Esophagus muscularis mucosa (tissue), 4 donors: ENCODE measurements around the gene OVAAL. TPM values are rescaled to one million over a fixed set of nuclear protein-coding genes. Genes with fewer than 3 reads are reported as not detected.

Source experiments
- DNase-seq: peaks from one replicate; pipeline ENCODE4 v3.0.0-alpha.2; 2017; ENCODE audit errors: extremely low spot score
- H3K27ac ChIP-seq, 4 donors: fragments of 200-600 bp; sonication (generic); replicated peaks in 1 of 4; 1 replicate in 3 of 4; 2 replicates in 1 of 4; pipeline ENCODE4 v1.5.1; 2016 to 2019; ENCODE audit warnings: mild to moderate bottlenecking in 1 of 4
- H3K27me3 ChIP-seq, 4 donors: fragments of 200-600 bp; sonication (generic); one replicate each; pipeline versions ENCODE4 v1.5.1 to v1.6.0; 2016 to 2019
- H3K36me3 ChIP-seq, 4 donors: fragments of 200-600 bp; sonication (generic); one replicate each; pipeline ENCODE4 v1.5.1; 2016 to 2019
- H3K4me1 ChIP-seq, 4 donors: fragments of 200-600 bp; sonication (generic); one replicate each; pipeline ENCODE4 v1.5.1; 2016 to 2019
- H3K4me3 ChIP-seq, 4 donors: fragments of 200-600 bp; sonication (generic); 1 replicate in 2 of 4; 2 replicates in 2 of 4; pipeline ENCODE4 v1.5.1; 2016 to 2019; ENCODE audit warnings: mild to moderate bottlenecking in 4 of 4, moderate library complexity in 1 of 4
- H3K9me3 ChIP-seq, 4 donors: fragments of 200-600 bp; sonication (generic); 1 replicate in 3 of 4; 2 replicates in 1 of 4; pipeline ENCODE4 v1.5.1; 2016 to 2019
- CTCF ChIP-seq, 3 experiments: fragments of 200-600 bp in 2 of 3; fragments of 450-650 bp in 1 of 3; sonication (generic) in 2 of 3; IDR thresholded peaks; one replicate each; pipeline ENCODE4 v1.5.1; 2017 to 2019; ENCODE audit warnings: antibody characterized with exemption in 3 of 3, mild to moderate bottlenecking in 2 of 3, moderate library complexity in 1 of 3
- EP300 ChIP-seq: sonication (generic); formaldehyde crosslinking; IDR thresholded peaks from one replicate; pipeline ENCODE4 v1.6.1; 2017; ENCODE audit warnings: antibody characterized with exemption
- POLR2A ChIP-seq: fragments of 450-650 bp; IDR thresholded peaks from one replicate; pipeline ENCODE4 v1.6.1; 2017; ENCODE audit warnings: antibody characterized with exemption, moderate library complexity, mild to moderate bottlenecking, low read depth
- POLR2AphosphoS5 ChIP-seq, 2 donors: sonication (generic); formaldehyde crosslinking; IDR thresholded peaks; one replicate each; pipeline ENCODE4 v1.6.1; 2017; ENCODE audit warnings: antibody characterized with exemption in 2 of 2
- WGBS: methylation state at CpG from one replicate; pipeline ENCODE4 v1.1.5; 2018; 5-methylcytosine and 5-hydroxymethylcytosine counted together
- intact Hi-C: fragments of 100-400 bp; cut with DNase I; formaldehyde crosslinking; loops from one replicate; pipeline ENCODE4 v1.15.1; 2023
- total RNA-seq, 4 donors: library from RNA; depleted of rRNA; stranded (reverse); fragments of >200 nt; gene quantifications; one replicate each; pipeline versions ENCODE4 v1.1.0 to v1.2.1, GENCODE V29; 2016

Gene OVAAL
- total RNA-seq, 4 donors from 2014 or later, result not detected

DNA sequence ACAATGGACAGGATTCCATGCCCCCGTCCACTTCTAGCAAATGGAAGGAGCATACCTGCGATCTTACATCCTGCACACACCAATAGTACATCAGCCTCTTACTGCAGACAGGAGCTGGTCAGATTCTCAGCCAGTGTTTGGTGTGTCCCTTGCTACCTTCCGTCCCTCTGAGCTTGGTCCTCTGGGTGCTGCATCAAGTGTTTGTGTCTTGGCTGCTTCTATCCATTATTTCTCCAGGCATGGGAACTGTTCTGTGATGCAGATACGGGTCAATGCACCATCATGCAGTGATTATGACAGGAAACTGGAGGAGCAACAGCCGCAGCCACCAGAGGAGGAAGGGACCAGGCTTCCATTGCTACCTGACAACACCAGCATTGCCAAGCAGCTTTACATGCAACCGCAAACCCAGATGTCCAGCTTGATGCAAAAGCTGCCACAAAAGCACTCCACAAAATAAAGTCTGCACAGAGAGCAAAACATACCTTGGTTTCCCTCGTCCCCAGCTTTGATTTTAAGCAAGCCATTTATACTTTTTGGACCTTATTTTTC lies 21.9 kb upstream of the OVAAL start:
- Histone ChIP-seq H3K27ac (no peak overlapping the region), H3K4me3 (no peak overlapping the region), H3K36me3 (no peaks in the 10 kb centered on the region), H3K27me3 (no peaks in the 10 kb centered on the region), H3K9me3 (no peaks in the 10 kb centered on the region), H3K4me1 (peaks cover 5 to 20% (median 16%) of the 10 kb centered on the region in 4 donors)
- WGBS, result 85% methylated on average over 7 of the region's 7 CpGs
- TF ChIP-seq POLR2A (no peak), CTCF (IDR thresholded peaks at IDR 0.05) (no peak), EP300 (no peak), POLR2AphosphoS5 (IDR thresholded peaks at IDR 0.05) (no peak)
- intact Hi-C loops, result loop anchor here (5.0 to 10.0 kb wide), 2 partner anchors 95 to 608 kb away; partner anchors contain the start of gene XPR1
- DNase-seq, result no peak

DNA sequence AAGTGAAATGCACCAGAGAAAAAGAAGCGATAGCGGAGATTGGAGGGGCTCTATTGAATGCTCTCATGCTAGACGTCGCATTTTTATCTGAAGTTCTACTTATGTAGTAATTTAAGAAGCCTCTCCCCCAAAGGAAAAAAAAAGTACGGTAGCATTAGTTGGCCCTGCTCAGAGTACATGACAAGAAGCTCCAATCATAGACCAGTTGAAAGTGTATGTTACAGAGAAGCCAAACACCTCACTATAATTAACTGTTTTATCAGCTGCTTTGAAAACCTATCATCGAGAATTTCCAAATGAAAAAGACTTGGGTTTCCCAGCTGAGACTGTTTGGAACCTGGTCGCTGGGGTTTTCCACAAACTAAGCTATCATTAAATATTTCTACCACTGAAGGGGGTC lies 19.6 kb upstream of the OVAAL start:
- H3K36me3 ChIP-seq, result no peaks in the 10 kb centered on the region
- H3K9me3 ChIP-seq, result no peaks in the 10 kb centered on the region
- H3K4me3 ChIP-seq, result no peak overlapping the region
- intact Hi-C loops, result loop anchor here (5.0 to 10.0 kb wide), 2 partner anchors 93 to 606 kb away; partner anchors contain the start of gene XPR1
- peaks cover 21 to 34% (median 32%) of the 10 kb centered on the region in 4 donors for H3K4me1 ChIP-seq
- no peaks in the 10 kb centered on the region for H3K27me3 ChIP-seq
- DNase-seq, result no peak
- no peak overlapping the region for H3K27ac ChIP-seq
- TF ChIP-seq CTCF (IDR thresholded peaks at IDR 0.05) (no peak), POLR2A (no peak), EP300 (no peak), POLR2AphosphoS5 (IDR thresholded peaks at IDR 0.05) (no peak)
- WGBS, result 96% methylated on average over 7 of the region's 7 CpGs

DNA sequence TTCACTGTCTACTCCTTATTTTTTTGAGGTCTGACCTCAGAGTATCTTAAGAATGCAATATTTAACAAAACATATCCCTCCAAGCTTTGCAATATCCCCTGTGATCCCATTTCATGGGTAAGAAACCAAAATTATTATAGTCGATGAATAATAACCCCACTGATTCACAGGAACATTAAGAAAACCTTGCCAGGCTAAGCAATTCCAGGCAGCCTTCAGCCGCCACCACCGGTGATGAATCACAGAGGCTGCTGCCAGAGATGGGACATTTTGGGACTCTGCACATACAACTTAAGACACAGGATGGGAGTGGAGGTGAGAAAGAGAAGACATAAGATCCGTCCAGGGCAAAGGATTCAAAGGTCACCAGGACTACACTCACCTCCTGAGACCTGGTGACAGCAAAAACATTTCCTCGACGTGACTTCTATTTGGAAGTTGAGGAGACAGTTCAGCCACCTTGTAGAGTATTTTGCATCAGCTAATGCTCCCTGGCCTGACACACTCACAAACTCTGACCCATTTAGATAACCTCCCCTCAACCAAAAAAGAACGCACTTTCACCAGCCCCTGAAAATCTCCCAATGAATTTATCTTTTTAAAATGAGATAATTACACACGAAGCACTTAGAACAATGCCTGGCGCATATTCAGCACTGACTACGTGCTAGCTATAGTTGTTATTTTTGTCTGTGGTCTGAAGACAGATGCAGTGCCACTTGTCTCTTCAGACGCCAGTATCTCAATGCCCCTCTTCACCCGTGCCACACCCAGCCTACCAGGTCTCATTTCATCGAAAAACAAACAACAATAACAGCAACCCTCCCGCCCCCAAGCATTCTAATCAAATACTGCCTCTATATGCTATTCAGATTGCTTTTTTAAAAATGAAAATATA lies 17.8 kb upstream of the OVAAL start:
- DNase-seq, result no peak
- peaks cover 21 to 35% (median 33%) of the 10 kb centered on the region in 4 donors for H3K4me1 ChIP-seq

DNA sequence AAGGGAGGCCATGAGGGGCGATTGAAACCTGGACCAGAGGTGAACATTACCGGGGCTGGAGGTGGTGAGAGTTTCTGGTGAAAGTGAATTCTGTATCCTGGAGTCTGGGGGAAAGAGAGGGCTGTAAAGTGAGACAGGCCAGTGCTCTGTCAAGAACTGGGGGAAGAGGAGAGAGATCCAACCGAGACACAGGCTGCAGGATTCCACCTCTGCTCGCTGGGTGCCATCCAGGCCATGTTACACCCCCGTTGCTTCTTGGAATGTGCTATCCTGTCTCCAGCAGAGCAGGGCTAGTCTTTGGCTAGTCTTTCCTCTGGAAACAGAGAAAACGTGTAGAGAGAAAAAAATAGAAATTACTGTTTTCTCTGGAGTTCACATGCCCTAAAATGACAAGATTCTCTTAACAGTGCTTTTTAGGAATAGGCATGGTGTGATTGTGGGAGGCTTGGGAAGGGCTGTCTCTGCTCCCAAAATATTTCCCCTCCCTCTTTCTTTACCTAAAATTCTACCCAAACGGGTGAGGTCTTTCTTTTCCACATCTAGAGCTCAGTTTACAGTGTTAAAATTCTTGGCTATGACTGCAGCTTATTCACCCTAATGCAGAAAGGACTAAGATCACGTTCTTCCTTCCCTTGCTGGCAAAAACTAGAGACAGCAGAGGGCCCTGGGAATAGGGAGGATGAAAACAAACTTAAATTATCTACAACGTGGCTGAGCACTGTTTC lies 16.5 kb upstream of the OVAAL start:
- Histone ChIP-seq H3K36me3 (no peaks in the 10 kb centered on the region), H3K27me3 (no peaks in the 10 kb centered on the region), H3K9me3 (no peaks in the 10 kb centered on the region), H3K4me1 (peaks cover 21 to 35% (median 33%) of the 10 kb centered on the region in 4 donors), H3K27ac (peak overlapping the region; percentile 53 to 69 (median 61)), H3K4me3 (no peak overlapping the region)
- 39% methylated on average over 9 of the region's 9 CpGs for WGBS
- intact Hi-C loops, result no loop called here
- no peak for DNase-seq
- no peak for TF ChIP-seq POLR2A

More for the DNA sequence above, 17.8 kb upstream of the OVAAL start:
- Histone ChIP-seq H3K9me3 (no peaks in the 10 kb centered on the region), H3K36me3 (no peaks in the 10 kb centered on the region), H3K27ac (peak overlapping the region in 1 of 4 donors; percentile 56), H3K4me3 (no peak overlapping the region), H3K27me3 (no peaks in the 10 kb centered on the region)
- intact Hi-C loops, result no loop called here
- WGBS, result 69% methylated on average over 14 of the region's 14 CpGs
- no peak for TF ChIP-seq POLR2AphosphoS5 (IDR thresholded peaks at IDR 0.05)
- no peak for TF ChIP-seq EP300
- TF ChIP-seq POLR2A, result no peak
- no peak for TF ChIP-seq CTCF (IDR thresholded peaks at IDR 0.05)

DNA sequence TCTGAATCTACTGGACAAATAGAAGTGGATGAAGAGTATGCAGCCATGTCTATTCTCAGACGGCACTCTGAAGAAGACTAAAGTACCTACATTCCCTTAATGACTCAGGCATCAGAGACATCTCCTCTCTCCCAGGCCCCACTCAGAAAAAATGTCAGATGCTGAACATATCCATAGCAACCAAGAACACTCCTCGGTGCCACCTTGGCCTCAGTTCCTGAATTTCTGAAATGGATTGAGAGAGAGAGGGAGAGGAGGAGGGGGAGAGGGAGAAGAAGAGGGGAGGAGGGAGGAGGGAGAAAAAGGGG lies 16.0 kb upstream of the OVAAL start:
- 45% methylated on average over 2 of the region's 2 CpGs for WGBS
- Histone ChIP-seq H3K36me3 (no peaks in the 10 kb centered on the region), H3K27ac (peak overlapping the region; percentile 53 to 69 (median 61)), H3K4me1 (peaks cover 21 to 38% (median 33%) of the 10 kb centered on the region in 4 donors), H3K9me3 (no peaks in the 10 kb centered on the region), H3K27me3 (no peaks in the 10 kb centered on the region), H3K4me3 (no peak overlapping the region)
- intact Hi-C loops, result no loop called here
- DNase-seq, result no peak
- TF ChIP-seq POLR2A, result no peak
- TF ChIP-seq CTCF (IDR thresholded peaks at IDR 0.05), result no peak
- TF ChIP-seq POLR2AphosphoS5 (IDR thresholded peaks at IDR 0.05), result peak in 1 of 2 donors; percentile 18
